Measurements from ENCODE around the gene SLC22A23.
"Not testable (repeated sequence)": the region's sequence is repeated elsewhere in the genome, so short reads cannot be mapped to it uniquely, and the experiment has no call there.

SLC22A23 gene

GRCh38 chr6:3403238-3404173, 53.3 kb downstream of the SLC22A23 start:
- no peak for DNase-seq

GRCh38 chr6:3402310-3403237, 54.3 kb downstream of the SLC22A23 start:
- DNase-seq, result no peak

DNA sequence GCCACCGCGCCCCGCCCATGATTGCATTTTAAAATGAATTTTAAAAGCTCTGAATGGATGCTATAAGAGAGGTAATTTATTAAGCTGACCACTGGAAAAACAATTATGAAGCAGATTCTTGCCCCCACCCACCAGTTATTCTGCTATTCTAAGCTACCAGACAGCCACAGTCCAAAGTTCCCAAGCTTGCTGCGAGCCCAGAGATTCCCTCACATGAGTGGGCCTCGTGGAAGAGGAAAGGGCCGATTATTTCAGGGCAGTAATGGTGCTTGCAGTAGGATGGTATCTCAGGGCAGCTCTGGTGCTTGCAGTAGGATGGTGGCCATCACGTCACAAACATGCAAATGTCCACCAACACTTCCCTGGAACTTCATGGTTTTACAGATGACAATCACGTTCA, 56.7 kb downstream of the SLC22A23 start:
- no peak for DNase-seq

DNA sequence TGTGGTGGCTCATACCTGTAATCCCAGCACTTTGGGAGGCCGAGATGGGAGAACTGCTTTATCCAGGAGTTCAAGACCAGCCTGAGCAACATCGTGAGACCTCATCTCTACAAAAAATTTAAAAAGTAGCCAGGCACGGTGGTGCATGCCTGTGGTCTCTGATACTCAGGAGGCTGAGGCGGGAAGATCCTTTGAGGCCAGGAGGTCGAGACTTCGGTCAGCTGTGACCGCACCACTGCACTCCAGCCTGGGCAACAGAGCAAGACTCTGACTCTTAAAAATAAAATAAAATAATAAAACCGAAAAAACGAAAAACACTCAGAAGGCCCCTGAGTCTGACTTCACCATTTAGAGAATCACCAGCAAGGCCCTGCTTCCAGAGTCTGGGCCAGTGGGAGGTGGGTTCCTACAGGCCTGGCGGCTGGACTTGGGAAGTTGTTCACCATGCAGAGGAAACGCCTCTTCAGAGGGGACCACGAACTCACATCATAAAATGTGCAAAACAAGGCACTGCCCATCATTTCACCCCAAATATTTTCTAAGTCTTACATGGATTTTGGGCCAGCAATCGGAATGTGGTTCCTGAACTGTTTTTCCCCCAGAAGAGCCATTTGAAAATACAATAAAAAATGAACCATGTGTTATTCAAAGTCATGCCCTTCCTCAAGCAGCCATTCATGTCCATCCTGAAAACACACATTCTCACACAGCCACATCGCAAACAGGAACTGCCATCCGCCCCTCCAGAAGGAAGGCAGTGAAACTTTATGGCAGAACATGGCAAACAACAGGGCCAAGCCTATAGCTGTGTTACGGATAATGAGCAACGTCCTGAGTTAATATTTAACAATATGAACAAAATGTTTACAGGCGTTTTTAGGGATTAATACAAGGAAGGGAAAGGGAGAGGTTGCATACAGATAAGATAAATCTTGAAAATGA, 57.8 kb downstream of the SLC22A23 start:
- no peak for DNase-seq

DNA sequence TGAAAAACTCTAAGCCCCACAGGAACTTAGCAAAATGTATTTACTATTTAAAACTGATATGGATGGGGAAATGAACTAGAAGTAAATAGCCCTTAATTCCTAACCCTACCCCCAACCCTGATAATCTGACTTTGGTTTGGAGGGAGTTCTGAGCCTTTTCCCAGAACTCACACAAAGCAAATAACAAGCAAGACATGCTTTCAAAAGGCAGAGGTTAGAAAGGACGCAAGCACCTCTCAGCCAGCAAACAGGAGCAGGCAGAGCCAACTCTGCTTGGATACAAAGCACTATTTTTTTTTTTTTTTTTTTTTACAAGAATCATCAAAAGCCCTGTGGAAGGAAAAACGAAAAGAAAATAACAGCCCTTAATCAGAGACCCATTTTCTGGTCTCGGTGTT, 58.7 kb downstream of the SLC22A23 start:
- no peak for DNase-seq

DNA sequence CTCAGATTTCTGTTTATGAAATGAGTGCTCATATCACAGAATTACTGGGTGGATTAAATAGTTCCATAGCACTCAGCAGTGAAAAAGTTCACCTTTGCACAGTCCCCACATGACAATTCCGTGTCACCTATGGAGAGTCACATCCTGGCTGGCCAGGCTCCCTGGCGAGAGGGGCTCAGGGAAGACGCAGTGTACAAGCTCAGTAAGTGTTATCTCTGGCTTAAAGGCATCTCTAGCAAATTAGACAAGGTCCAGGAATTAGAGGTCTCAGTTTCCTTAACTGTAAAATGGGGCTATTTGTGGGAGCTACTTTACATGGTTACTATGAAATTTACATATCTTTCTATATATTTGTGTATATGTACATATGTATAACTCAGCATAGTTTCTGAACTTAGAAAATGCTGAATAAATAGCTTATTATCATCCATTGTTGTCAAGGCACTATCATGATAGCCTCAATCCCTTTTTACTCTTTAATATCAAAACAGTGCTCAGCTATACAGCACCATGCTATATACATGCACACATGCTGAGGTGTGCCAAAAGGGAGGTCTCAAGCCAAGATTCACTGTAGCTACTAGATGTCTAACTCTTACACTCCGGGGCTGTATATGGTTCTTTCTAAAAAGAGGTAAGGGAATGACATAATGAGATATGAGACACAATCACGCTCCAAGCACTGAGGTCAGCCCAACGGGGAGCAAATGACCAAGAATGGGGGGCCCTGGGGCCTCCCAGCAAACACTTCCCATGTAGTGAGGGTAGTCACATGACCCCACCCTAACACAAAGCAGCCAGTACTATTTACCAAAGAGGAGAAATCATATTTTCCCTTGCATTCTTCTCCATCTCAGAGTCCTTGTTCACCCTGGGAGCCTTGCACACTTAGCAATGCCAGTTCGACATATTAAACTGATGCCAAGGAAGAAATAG, 59.4 kb downstream of the SLC22A23 start:
- DNase-seq, result no peak

DNA sequence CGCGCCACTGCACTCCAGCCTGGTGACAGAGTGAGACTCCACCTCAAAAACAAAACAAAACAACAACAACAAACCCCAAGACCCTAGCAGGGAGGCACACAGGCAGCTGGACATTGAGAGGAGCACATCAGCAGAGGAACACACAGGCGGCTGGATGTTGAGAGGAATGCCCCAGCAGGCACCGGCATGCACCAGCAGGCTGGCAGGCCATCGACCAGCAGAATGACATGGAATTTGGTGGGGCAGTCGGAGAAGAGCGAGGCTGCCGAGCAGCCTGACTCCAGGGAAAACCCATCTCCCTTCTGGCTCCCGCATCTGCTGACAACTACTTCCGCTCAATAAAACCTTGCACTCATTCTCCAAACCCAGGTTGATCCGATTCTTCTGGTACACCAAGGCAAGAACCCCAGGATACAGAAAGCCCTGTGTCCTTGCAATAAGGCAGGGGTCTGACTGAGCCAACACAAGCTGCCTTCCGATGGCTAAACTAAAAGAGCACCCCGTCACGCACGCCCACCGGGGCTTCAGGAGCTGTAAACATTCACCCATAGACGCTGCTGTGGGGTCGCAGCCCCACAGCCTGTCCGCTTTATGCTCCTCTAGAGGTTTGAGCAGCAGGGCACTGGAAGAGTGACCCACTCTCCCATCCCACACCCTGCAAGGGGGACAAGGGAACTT, 60.2 kb downstream of the SLC22A23 start:
- DNase-seq, result no peak

- DNase-seq, result no peak
Measured at GRCh38 chr6:3394671-3395070, 62.2 kb downstream of the SLC22A23 start.

DNA sequence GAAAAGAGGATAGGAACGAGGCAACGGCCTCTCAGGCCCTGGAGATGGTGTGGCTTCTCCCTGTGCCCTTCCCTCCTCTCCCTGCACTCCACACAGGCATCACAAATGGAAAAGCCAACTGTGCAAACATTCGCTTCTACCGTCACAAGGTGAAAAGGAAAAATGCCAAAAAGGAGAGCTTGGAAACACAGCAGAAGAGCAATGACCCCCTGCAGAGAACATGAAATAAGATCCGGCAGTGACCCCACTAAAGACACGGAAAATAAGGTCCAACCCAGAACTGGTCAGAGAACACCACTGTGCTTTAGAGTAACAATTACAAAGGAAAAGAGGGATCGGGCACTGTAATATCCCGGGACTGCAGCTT, 63.0 kb downstream of the SLC22A23 start:
- no peak for DNase-seq

DNA sequence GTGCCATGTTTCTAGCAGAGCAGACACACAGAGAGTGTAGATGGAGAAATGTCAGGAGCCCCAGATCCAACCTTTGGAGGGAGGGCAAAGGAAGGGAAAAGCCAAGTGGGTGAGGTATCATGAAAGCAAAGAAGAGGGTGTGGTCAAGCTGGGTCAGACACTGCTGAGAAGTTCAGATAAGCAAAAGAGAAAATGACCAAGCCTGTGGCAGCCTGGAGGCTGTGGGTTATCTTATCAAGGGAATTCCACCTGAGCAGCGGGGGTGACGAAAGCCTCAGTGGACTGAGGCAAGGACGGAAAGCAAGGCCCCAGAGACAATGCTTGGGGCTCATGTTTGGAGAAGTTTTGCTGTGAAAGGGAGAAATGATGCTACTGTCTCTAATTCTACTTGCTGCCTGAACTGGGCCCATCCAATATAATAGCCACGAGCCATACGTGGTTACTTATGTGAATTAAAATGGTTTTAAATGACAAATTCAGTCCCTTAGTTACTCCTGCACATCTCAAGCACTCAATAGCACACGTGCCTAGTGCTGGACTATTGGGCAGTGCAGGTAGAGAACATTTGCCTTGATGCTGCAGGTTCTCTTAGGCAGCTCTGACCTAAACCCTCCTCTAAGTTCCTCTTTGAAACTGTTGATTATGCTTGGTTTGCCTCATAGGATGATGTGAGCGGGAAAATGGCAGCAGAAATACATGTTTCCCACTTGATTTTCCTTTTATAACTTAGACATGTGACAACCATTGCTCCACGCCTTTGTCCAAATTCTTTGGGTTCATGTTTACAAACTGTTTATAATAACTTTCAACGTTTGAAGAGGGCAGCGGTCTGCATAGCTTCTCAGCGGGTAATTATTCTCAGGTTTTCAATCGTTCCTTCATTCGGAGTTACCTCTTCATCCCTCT, 63.7 kb downstream of the SLC22A23 start:
- no peak for DNase-seq

- DNase-seq, result no peak
Measured at GRCh38 chr6:3391902-3392458, 64.9 kb downstream of the SLC22A23 start.

DNA sequence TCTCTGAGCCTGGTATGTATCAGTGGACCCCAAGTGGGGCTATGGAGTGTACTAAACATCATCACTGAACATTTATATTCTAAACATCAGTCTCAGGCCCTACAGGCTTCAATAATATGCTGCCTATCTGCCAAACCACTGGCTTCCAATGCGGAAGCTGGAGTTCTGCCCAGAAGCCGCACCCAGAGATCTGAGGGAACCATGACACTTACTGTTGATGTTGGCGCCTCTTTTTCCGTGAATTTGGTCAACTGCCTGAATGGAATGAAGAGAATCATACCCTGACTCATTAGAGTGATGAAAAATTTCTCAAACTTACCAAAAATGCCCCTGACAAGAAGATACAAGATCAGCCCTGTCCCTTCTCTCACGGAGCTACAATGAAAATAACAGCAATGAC, 66.2 kb downstream of the SLC22A23 start:
- DNase-seq, result no peak

DNA sequence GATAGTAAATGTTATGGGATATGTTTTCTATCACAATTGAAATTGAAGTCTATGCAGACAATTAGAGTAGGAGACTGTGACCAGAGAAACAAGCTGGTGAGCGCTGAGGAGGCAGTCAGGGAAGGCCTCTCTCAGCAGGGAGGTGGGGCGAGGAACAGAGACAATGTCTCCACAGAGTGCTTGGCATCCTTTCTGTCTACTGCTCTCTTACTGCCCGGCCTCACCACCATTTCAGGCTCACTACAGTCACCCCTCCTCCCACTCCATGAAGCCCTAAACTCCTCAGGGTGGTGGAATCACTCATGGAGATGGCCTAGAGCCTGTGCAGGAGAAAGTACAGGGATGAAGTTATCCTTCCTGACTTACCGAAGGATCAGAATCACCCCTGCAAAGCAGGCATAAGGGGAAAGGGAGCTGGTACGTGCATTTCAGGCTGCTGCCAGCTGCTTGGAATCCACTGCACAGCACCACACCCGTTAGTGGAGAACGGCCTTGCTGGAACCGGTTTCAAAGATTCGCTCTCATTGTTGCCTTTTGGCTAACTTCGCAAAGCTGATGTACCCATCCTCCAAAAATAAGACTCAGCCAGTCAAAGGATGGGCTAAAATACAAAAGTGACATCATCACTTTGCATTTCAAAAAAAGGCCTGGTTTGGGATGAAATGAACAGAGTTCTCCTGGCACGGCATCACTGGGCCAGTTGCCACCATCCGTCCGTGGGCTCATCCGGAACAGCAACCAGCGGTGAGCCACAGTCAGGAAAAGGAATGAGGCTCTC, 67.3 kb downstream of the SLC22A23 start:
- no peak for DNase-seq

DNA sequence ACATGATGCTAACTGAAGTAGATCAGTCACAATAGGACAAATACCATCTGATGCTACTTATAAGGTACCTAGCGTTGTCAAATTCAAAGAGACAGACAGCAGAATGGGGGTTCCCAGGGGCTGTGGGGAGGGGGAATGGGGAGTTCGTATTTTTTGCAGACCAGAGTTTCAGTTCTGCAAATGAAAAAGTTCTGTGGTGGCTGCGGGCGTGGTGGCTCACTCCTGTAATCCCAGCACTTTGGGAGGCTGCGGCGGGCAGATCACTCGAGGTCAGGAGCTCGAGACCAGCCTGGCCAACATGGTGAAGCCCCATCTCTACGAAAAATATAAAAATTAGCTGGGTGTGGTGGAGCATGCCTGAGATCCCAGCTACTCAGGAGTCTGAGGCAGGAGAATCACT, 68.1 kb downstream of the SLC22A23 start:
- DNase-seq, result no peak

DNA sequence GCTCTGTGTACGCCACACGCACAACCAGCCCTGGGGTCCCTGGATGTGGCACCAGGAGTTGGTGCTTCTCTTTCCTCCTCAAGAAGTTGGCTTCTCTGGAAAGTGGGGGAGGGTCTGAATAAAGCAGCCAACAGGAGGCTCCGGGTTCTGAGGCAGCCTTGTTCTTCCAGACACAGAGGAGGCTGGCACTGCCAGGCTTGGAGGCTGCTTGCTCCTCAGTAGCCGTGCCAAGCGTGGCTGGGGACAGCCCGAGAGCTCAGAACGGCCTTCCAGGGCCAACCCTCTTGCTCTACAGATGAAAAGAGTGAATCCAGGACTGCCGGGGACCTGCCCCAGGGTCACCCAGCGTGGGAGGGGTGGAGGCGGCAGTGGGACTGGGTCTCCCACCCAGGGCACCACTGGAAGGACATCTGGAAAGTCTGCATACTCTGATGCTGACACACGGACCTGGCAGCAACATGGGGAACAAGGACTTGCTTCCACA, 70.4 kb downstream of the SLC22A23 start:
- DNase-seq, result no peak

DNA sequence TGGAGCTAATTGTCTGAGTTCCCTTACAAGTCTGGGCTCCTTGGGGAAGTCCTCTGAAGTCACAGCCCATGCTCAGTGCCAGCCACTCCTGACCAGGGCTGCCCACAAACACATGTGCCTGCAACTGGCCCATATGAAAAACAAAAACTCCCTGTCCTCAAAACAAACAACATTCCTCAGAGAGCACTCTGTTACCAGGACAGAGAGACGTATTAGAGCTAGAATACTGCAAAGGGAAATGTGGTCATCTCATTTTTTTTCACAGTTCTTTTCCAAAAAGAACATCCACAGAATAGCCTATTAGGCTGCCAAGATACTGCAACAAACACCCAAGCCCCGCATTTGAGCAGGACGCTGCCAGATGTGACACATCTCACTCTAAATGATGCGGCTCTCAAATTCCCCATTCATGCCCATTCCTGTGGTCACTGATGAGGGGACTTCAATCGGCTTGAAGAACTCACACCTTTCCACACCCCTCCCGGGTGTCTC, 71.1 kb downstream of the SLC22A23 start:
- no peak for DNase-seq

DNA sequence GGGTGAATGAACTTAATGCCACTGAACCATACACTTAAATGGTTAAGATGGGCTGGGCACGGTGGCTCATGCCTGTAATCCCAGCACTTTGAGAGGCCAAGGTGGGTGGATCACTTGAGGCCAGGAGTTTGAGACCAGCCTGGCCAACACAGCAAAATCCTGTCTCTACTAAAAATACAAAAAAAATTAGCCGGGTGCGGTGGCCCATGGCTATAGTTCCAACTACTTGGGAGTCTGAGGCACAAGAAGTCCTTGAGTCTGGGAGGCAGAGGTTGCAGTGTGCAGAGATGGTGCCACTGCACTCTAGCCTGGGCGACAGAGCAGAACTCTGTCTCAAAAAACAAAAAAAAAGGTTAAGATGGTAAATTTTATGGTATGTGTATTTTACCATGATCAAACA, 71.7 kb downstream of the SLC22A23 start:
- not testable (repeated sequence) for DNase-seq

All from NCI-H187 treated with DMSO at 0.1 percent for 48 hours (cell line).